Measurements from ENCODE around the gene TPGS2. TPM values are rescaled to one million over a fixed set of nuclear protein-coding genes. Genes with fewer than 3 reads are reported as not detected.

Gene TPGS2
- total and polyA plus RNA-seq, 2 of the 8 experiments (the other 6 are each of a cell fraction or from before 2014, with no cell fraction given): 151 to 273 TPM

GRCh38 chr18:36819621-36820020 lies 9.2 kb downstream of the TPGS2 start (continued):
- TF ChIP-seq EP300 (IDR thresholded peaks at IDR 0.05; ENCODE audit: borderline replicate concordance in 1 of 2, low read depth in 2 of 2, low read length in 2 of 2): no peak
- no peak for TF ChIP-seq SRF (IDR thresholded peaks at IDR 0.05; ENCODE audit: low read depth, low read length)
- TF ChIP-seq BCL11A (IDR thresholded peaks at IDR 0.05; ENCODE audit: low read depth in 2 of 2, low read length in 2 of 2): no peak
- TF ChIP-seq SAP30 (IDR thresholded peaks at IDR 0.05; ENCODE audit: insufficient read depth, insufficient replicate concordance, low read length): no peak

Measured in H1 (cell line).